IPS DF 6.9 (cell line): ENCODE measurements around the gene SEC31B.

Experiments used
- DNase-seq: peaks from one replicate; pipeline ENCODE4 v3.0.0-alpha.2; 2013; ENCODE audit warnings: low read depth, low spot score
- H3K27ac ChIP-seq: one replicate; pipeline ENCODE4 v1.5.1; 2013; ENCODE audit warnings: low read length, control low read depth
- H3K27me3 ChIP-seq: 2 replicates; pipeline ENCODE4 v1.6.1; 2013; ENCODE audit warnings: mild to moderate bottlenecking, low read length; ENCODE audit not compliant: control insufficient read depth, insufficient read depth
- H3K36me3 ChIP-seq: 2 replicates; pipeline ENCODE4 v1.6.1; 2013; ENCODE audit warnings: low read length; ENCODE audit not compliant: control insufficient read depth, insufficient read depth
- H3K4me1 ChIP-seq: 2 replicates; pipeline ENCODE4 v1.6.1; 2013; ENCODE audit warnings: low read length; ENCODE audit not compliant: control insufficient read depth, insufficient read depth
- H3K4me3 ChIP-seq: 2 replicates; pipeline ENCODE4 v1.5.1; 2013; ENCODE audit warnings: mild to moderate bottlenecking, low read length
- H3K9me3 ChIP-seq: 2 replicates; pipeline ENCODE4 v1.6.1; 2013; ENCODE audit warnings: low read length, inconsistent platforms; ENCODE audit not compliant: control insufficient read depth, insufficient read depth
- WGBS: extraction: QIAGEN DNeasy Blood & Tissue Kit; methylation state at CpG from one replicate; pipeline ENCODE4 v1.1.7; 2013; ENCODE audit warnings: mixed read lengths, missing lambda C conversion rate; ENCODE audit not compliant: insufficient read length, insufficient coverage; 5-methylcytosine and 5-hydroxymethylcytosine counted together

SEC31B gene

GRCh38 chr10:100502926-100503494 lies 16.7 kb downstream of the SEC31B start:
- no peaks in the 10 kb centered on the region for H3K9me3 ChIP-seq
- WGBS, result no CpG with 5 or more reads among the region's 1 CpG
- H3K27me3 ChIP-seq, result peaks cover 1% of the 10 kb centered on the region; the same call in 1 of the 2 replicates
- no peak overlapping the region for H3K4me3 ChIP-seq
- H3K27ac ChIP-seq, result no peak overlapping the region
- no peaks in the 10 kb centered on the region for H3K36me3 ChIP-seq
- H3K4me1 ChIP-seq, result no peaks in the 10 kb centered on the region
- DNase-seq, result no peak

GRCh38 chr10:100501423-100501822 lies 18.2 kb downstream of the SEC31B start:
- DNase-seq, result no peak
- no peak overlapping the region for H3K4me3 ChIP-seq
- no peak overlapping the region for H3K27ac ChIP-seq
- no peaks in the 10 kb centered on the region for H3K36me3 ChIP-seq
- H3K4me1 ChIP-seq, result no peaks in the 10 kb centered on the region
- H3K27me3 ChIP-seq, result peaks cover 1% of the 10 kb centered on the region; the same call in 1 of the 2 replicates
- no peaks in the 10 kb centered on the region for H3K9me3 ChIP-seq

GRCh38 chr10:100498059-100498458 lies 21.6 kb downstream of the SEC31B start:
- no peak overlapping the region for H3K27ac ChIP-seq
- H3K4me1 ChIP-seq, result no peaks in the 10 kb centered on the region
- no peak for DNase-seq
- H3K27me3 ChIP-seq, result peaks cover 3% of the 10 kb centered on the region; the same call in 1 of the 2 replicates
- no CpG with 5 or more reads among the region's 4 CpGs for WGBS
- no peak overlapping the region for H3K4me3 ChIP-seq
- H3K36me3 ChIP-seq, result no peaks in the 10 kb centered on the region
- H3K9me3 ChIP-seq, result no peaks in the 10 kb centered on the region

GRCh38 chr10:100496567-100496966 lies 23.1 kb downstream of the SEC31B start:
- Histone ChIP-seq H3K4me3 (no peak overlapping the region), H3K27ac (no peak overlapping the region), H3K27me3 (peaks cover 3% of the 10 kb centered on the region; the same call in 1 of the 2 replicates), H3K4me1 (no peaks in the 10 kb centered on the region), H3K9me3 (no peaks in the 10 kb centered on the region), H3K36me3 (no peaks in the 10 kb centered on the region)
- DNase-seq, result no peak
- no CpG with 5 or more reads among the region's 2 CpGs for WGBS

- Histone ChIP-seq H3K27me3 (peaks cover 33% of the 10 kb centered on the region), H3K27ac (no peak overlapping the region), H3K4me1 (peaks cover 6% of the 10 kb centered on the region), H3K4me3 (no peak overlapping the region), H3K9me3 (no peaks in the 10 kb centered on the region), H3K36me3 (no peaks in the 10 kb centered on the region)
- DNase-seq, result no peak
- WGBS, result no CpG with 5 or more reads among the region's 2 CpGs
These were observed 29.1 kb downstream of the SEC31B start for GRCh38 chr10:100490531-100490930.

GRCh38 chr10:100489396-100489795 lies 30.3 kb downstream of the SEC31B start:
- WGBS, result no CpG with 5 or more reads among the region's 5 CpGs

GRCh38 chr10:100487529-100487928 lies 32.1 kb downstream of the SEC31B start:
- Histone ChIP-seq H3K4me3 (no peak overlapping the region), H3K27me3 (peaks cover 53% of the 10 kb centered on the region), H3K27ac (no peak overlapping the region), H3K9me3 (no peaks in the 10 kb centered on the region), H3K4me1 (peaks cover 9% of the 10 kb centered on the region), H3K36me3 (no peaks in the 10 kb centered on the region)
- no peak for DNase-seq
- no CpG with 5 or more reads among the region's 6 CpGs for WGBS

More at GRCh38 chr10:100489396-100489795, 30.3 kb downstream of the SEC31B start:
- Histone ChIP-seq H3K27ac (no peak overlapping the region), H3K27me3 (peaks cover 38% of the 10 kb centered on the region), H3K4me1 (peaks cover 9% of the 10 kb centered on the region), H3K36me3 (no peaks in the 10 kb centered on the region), H3K4me3 (no peak overlapping the region), H3K9me3 (no peaks in the 10 kb centered on the region)
- no peak for DNase-seq

- WGBS, result no CpG with 5 or more reads among the region's 10 CpGs
- Histone ChIP-seq H3K36me3 (no peaks in the 10 kb centered on the region), H3K4me3 (no peak overlapping the region), H3K4me1 (peaks cover 9% of the 10 kb centered on the region), H3K27me3 (peaks cover 61% of the 10 kb centered on the region), H3K27ac (no peak overlapping the region), H3K9me3 (no peaks in the 10 kb centered on the region)
- DNase-seq, result peak; percentile 27
These were observed 33.7 kb downstream of the SEC31B start for GRCh38 chr10:100485801-100486495.

- H3K27ac ChIP-seq, result no peak overlapping the region
- no peak overlapping the region for H3K4me3 ChIP-seq
- peaks cover 9% of the 10 kb centered on the region for H3K4me1 ChIP-seq
- WGBS, result no CpG with 5 or more reads among the region's 8 CpGs
- no peaks in the 10 kb centered on the region for H3K36me3 ChIP-seq
- DNase-seq, result no peak
- H3K27me3 ChIP-seq, result peaks cover 65% of the 10 kb centered on the region
- H3K9me3 ChIP-seq, result no peaks in the 10 kb centered on the region
These were observed 34.3 kb downstream of the SEC31B start for GRCh38 chr10:100485366-100485765.

- WGBS, result no CpG with 5 or more reads among the region's 5 CpGs
- H3K27me3 ChIP-seq, result peaks cover 69% of the 10 kb centered on the region
- no peaks in the 10 kb centered on the region for H3K36me3 ChIP-seq
- H3K9me3 ChIP-seq, result no peaks in the 10 kb centered on the region
- H3K4me1 ChIP-seq, result peaks cover 9% of the 10 kb centered on the region
- H3K27ac ChIP-seq, result no peak overlapping the region
- no peak for DNase-seq
- no peak overlapping the region for H3K4me3 ChIP-seq
These were observed 35.6 kb downstream of the SEC31B start for GRCh38 chr10:100483876-100484666.
